Stimulated activated naive CD4-positive, alpha-beta T cell treated with Interleukin-2 at 50 U/mL for 16 hours (primary cell): ENCODE results near the gene STOM.

ENCODE experiments used
- DNase-seq: peaks from one replicate; lab custom pipeline; 2025; lab: John Stamatoyannopoulos, UW

The STOM gene

DNA sequence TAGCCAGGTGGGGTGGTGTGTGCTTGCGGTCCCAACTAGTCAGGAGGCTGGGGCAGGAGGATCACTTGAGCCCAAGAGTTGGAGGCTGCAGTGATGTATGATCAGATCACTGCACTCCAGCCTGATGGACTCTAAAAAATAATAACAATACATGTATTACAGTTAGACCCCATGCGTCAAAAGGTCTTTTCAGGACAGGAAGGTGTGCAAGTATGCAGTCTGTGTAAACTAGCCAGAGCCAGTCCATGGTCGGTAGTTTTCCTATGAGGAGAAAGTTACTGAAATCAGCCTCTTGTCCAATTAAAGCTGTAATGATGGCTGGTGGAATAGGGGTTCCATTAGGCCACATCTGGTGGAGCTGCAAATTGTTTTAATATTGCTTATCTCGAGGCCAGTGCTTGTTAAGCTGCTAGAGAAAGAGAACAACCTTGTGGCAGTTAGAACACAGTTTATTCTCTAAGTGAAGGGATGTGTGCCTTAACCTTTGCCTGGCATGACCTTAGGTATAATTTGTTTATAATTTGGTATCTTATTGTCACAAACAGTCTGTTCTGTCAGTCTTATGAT lies 1.5 kb upstream of the STOM start:
- no peak for DNase-seq

DNA sequence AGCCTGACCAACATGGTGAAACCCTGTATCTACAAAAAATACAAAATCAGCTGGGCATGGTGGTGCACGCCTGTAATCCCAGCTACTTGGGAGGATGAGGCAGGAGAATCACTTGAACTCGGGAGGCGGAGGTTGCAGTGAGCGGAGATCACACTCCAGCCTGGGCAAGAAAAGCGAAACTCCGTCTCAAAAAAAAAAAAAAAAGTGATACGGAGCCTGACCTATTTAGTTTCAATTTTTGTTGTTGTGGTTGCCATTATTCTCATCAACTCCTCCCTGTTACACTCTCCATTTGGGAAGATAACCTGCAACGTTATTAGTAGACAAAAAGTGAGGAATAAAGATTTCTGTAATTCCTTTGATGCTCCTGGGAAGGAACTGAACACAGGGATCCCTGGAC lies 1.3 kb downstream of the STOM start:
- no peak for DNase-seq

DNA sequence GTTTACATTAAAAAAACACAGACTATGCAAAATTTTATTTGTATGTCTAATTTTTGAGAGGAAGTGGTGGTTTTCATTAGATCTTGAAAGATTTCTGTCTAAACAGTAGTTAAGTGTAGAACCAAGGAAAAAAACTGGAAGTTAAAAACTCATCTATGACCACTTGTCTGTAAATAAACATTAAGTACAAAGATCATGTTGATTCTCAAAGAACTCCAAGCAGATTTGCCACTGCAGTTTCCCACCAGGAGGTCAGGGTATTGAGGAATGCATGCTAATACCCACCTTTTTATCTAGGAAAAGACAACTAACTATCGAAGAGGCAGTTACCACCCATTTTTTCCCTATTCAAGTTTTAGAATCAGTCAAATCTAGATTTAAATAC lies 1.9 kb downstream of the STOM start:
- DNase-seq = no peak

DNA sequence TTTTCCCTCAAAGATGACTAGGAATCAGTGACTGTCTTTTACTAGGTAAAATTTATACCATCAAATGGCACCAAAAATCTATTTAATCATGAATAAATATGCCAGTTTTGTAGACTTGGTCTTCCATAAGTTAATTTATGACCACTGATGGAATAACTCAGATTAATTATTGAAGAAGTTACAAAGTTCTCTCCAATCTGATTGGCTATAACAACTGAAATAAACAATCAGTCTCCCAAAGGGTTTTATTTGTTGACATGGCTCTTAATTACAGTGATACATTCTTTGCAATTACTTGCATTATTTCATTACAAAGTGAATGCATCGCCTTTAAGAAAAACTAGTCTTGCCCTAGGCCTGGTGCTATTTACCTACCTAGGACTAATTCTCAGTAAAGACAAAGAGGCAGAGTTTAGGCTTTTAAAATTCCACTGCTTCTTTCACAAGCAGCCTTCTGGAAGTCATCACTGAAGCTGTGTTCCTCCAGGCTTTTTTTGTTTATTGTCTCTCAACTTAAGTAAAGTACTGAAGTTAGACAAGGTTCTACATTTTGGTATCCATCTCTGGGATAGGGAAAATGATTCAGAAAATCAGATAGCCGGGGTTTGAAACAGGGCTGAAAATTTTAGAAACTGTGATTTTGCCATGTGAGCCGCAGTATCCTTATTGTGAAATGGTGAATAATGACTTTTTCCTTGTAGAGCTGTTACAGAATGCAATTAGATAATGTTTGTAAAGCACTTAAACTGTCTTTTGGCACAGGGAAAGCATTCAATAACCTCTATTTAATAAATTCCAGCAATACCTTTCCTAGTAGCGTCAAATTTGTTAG lies 2.5 kb downstream of the STOM start:
- no peak for DNase-seq

DNA sequence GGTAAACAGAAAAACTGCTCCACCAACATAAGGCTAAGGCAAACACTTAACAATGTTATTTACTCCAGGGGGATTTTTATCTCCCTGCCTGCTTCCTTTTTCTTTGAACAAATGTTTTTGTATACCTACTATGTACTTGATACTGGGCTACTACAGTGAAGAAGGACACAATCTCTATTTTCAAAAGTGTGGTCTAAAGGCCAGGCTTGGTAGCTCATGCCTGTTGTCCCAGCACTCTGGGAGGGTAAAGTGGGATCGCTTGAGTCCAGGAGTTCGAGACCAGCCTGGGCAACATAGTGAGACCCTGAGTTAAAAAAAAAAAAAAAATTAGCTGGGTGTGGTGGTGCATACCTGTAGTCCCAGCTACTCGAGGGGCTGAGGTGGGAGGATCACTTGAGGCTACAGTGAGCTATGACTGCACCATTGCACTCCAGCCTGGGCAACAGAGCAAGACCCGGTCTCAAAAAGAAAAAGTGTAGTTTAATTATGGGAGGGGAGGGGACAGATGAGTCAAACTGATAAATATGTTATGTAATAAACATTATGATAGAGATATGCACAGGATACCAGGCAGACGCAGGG lies 3.3 kb downstream of the STOM start:
- DNase-seq = no peak

DNA sequence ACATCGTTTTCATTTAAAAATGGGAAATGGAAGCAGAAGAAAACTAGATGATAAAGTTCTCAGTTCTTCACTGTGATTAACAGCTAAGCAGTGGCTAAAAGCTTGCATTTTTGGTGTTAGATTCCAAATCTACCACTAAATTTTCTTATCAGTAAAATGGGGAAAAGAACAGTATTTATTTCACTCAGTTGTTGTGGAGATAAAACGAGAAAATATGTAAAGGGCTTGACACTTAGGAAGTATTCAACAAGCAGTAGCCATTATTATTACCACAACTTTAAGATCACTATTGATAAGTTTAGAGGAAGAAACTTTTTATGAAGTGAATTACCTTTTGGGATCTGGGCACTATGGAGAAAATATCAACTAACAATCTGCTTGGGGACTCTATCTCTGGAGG lies 4.5 kb downstream of the STOM start:
- no peak for DNase-seq

DNA sequence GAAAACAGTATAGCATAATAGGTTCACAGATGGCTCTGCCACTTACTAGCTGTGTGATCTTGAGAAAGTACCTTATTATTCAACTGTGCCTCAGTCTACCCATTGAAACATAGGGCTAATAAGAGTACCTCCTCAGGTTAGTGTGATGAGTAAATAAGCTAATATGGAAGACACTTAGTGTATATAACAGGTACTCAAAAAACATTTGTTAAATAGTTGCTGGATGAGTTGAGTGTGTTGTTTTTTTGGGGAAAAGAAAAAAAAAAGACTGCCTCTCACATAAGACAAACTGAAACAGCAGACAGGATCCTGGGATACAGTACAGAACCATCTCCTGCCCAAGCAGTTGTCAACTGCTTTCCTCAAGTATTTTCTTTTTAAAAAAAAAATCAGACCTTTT lies 5.2 kb downstream of the STOM start:
- no peak for DNase-seq

DNA sequence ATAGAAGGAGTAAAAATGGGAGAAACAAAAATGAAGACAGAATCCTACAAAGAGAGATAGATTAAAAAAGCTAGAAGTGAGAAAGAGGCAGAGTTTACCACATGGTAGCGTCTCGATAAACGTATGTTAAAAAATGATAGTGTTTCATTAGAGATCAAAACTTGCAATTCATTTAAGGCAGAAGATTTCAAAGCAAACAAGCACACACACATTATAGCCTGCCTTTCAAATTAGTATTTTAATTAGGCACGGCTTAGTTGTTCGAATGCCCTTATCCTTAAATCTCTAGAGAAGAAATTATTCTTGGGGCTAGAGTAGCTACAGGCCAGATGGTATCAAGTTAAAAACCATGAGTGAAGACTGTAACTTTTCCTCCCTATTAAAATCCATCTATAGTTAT lies 6.0 kb downstream of the STOM start:
- no peak for DNase-seq

DNA sequence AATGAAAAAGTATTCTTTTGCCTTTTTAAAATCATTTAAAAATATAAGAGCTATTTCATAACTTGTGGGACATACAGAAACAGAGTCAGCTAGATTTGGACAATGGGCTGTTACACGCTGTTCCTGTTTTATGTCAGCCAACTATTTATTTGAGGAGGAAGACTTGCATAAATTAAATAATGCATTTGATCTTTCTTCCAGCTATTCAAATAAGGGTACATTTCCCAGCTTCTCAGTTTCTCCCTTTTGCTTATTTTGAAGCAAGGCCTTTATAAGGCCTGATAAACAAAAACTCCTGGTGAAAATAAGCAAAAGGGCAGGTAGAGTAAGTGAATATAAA lies 6.5 kb downstream of the STOM start:
- no peak for DNase-seq

DNA sequence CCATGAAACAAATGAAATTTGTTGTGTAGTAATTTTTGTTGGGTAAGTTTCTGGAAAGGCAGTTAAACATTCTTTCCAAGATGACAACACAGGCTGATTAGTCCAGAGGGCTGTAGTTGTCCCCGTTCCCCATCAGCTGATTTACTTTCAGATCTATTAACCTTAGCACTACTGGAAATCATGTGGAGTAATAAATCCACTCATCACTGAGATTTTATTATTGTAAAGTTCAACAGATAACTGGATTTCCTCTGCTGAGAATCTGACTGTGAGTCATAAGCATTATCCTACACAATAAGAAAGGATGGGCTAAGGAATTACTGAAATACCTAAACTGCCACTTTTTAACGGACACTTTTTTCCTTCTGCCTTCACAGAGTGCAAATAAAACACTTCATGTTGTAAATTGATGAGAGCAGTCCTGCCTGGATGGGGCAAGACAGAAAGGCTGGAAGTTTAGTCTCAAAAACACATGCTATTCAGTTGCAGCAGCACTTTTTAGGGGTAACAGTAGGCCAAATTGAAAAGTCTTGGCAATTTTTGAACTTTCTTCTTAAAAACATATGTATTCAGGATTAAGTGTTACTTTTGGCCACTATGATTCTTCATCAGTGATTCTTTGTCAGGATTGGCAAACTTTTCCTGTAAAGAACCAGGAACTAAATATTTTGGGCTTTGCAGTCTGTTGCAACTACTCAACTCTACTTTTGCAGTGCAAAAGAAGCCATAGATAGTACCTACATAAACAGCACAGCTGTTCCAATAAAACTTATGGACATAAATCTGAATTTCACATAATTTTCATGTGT lies 7.0 kb downstream of the STOM start:
- DNase-seq = no peak

DNA sequence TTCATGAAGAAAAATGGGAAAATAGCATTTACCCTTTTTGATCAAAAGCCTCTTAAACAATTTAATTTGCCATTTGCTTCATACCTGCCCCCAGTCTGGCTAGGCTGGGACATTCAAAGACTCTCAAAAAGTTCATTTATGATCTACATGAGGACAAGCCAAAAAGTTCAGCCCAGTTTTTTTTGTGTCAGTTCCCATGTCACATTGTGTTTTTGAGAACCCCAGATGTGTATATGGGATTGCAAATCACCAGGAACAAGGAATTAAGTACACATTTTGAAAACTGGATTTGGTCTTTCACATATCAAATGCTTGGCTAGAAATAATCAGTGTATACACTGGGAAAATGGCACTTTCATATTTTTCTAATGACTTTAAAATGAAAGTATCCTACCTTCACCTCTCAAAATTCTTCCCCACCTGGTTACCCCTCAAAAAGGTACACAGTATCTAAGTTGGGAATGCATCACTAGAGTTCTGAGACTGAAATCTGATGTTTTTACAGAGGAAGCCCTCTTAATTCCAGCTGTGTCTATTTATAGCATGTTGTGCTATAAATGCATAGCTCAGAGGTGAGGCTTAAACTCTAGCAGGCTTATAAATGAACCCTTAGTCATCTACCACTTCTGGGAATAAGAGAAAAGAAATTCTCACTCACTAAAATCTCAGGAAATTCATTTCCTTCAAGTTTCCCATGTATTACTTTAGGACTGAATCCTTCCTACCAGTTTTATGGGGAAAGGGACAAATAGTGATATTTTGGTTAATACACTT lies 9.3 kb downstream of the STOM start:
- DNase-seq = no peak

DNA sequence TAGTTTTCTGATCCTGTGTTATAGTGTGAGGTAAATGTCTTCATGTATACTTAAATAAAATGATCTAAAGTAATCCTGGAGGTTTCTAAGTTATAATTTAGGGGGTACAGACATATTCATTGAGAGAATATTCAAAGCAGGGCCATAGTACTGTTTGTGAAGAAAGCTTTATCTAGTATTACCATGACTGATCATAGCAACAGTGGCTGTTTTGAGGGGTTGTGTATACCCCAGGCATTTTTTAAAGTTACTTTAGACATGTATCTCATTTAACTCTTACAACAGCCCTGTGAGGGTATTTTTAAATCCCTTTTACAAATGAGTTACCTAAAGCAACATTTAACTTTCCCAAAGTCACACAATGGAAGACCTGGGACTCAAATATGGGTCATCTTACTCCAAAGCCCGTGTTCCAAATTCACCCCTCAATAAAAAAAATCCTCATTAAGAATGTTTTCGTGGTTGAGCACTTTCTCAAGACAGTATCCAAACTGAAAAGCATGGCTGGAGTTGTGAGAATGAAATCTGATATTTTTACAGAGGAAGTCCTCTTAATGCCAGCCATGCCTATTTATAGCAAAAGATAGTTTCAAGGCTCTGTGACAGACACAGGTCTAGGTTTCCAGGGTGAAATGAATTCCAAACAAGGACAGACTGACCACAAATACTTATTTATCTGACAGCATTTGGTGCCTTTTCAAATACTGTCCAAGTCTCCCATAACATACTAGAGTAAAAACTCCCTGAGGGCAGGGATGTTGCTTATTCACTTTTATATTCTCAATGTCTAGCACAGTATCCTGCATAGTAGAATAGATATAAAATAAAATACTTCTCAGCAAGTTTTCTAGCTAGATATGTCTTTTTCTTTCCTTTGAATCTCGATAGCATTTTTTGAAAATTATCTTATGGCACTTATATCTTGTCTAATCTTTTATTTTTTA lies 10.4 kb downstream of the STOM start:
- no peak for DNase-seq

DNA sequence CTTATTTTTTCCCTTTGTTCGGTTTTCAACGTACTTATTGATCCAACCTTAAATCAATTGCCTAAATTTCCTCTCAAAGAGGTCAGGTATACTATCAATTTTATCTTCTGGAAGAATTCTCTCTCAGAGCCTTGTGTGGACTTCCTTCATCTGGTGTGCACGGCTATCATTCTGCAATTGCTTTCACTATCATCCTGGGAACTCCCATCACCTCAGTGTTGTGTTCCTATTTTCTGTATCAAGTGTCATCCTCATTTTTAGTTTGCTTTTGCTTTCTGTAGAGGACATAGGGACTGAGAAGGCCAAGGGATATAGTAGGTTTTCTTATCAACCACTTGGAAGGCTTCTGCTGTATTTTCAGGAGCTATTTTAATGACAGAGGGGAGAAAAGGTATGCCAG lies 11.3 kb downstream of the STOM start:
- no peak for DNase-seq

DNA sequence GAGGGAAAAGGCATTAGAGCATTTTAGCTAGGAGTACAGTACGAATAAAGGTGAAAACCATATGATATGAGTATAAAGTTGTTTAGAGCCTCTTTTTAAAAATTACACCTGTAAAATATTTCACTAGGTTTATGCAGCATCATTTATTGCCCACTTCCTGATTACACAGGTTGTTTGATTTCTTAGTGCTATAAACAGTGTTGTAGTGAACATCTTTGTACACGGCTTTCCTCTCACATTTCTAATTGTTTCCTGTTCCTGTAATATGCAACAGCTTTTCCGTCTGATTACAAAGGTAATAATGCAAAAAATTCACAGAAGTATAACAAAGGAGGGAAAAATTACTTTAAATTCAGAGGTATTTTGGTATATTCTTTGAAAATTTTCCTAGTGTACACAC lies 13.0 kb downstream of the STOM start:
- DNase-seq = no peak

DNA sequence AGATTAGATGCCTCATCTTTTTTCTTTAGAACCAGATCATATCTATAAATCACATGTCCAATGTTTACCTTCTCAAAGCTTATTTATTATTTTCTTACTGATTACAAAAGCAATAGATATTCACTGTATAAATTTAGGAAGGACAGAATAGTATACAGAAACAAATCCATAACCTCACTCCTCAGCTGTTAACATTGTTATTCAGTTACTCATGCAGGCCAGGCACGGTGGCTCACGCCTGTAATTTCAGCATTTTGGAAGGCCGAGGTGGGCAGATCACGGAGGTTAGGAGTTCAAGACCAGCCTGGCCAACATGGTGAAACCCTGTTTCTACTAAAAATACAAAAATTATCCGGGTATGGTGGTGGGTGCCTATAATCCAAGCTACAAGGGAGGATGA lies 15.3 kb downstream of the STOM start:
- DNase-seq = no peak

DNA sequence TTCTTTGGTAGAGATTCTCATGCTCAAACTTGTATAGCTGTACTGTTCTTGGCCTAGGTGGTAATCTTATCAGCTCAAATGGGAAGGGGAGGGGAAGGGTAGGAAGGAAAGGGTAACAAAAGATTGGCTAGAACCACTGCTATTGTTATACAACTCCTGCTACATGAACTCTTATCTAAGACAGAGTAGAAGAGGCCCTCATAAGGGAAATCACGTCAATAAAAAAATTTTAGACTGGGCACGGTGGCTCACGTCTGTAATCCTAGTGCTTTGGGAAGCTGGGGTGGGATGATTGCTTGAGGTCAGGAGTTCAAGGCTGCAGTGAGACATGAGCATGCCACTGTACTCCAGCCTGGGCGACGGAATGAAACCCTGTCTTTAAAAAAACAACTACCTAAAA lies 15.9 kb downstream of the STOM start:
- DNase-seq = no peak

DNA sequence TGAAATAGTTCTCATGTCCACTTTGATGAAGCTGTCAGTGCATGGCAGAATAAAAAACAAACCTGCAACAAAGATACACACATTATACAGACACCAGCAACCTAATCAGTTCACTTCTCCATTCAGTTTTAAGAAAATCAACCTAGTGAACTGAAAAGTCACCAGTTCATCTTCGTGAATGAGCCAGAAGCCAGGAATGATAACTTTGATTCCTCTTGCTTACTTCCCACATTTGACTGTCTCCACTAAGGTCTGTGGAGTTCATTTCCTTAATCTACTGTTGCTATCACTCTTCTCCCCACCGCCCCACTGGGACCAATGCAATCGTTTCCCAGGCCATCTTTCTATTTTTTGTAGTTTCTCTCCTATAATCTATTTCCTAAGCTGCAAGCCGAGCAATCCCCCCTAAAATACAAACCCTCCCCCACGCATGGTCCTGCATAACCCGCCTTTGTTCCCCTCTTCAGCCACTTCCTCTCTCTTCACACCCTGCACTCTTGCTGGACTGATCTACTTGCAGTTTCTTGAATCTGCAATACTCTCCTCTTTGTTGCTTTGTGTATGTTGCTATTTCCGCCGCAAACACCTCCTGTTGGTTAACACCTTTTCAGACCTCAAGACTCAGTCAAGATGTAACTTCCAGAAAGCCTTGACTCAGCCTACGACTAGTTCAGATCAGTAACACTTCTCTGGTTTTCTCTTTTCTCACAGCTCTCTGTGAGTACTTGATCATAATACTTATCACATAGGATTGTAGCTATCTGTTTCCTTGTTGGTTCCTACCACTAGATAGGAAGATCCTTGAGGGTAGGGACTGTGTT lies 16.6 kb downstream of the STOM start:
- DNase-seq = peak; percentile 32

DNA sequence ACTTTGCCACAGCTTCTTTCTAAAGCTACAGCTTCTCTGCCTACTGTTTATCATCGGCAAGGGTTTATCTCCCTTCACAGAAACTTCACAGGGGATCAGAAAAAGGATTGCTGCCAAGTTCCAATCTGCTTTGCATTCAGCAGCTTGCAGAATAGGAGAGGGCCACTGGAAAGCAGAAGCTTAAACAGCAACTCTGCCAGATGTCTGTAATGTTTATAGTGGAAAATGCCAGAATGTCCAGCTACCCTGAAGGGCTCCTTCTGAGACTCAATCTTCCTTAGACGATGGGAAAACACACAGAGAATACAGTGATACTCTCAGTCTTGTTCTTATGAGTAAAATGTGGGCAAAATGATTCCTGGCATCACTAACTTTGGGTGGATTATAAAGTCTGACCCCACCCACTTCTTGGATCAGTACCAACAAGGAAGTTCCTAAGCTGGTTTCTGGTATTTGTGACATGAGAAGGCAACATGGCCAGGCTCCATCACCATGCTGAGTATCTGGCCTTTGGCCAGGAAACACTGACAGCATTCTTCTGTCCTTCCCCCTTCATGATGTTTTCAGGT lies 19.0 kb downstream of the STOM start:
- DNase-seq = no peak

DNA sequence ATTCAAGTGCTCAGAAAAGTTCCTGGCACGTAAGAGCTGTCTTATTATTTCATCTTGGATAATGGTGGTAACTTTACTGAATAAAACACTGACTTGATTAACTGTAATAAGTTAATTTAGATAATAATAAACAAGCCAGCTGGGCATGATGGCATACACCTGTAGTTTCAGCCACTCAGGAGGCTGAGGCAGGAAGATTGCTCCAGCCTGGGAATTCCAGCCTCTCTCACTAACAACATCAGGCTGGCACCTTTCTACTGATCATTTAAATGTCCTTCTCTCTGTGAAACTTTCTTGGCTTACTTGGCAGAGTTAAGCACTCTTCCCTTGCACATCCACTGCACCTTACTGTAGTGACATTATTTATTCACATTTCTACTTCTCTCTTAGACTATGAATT lies 20.0 kb downstream of the STOM start:
- DNase-seq = no peak

DNA sequence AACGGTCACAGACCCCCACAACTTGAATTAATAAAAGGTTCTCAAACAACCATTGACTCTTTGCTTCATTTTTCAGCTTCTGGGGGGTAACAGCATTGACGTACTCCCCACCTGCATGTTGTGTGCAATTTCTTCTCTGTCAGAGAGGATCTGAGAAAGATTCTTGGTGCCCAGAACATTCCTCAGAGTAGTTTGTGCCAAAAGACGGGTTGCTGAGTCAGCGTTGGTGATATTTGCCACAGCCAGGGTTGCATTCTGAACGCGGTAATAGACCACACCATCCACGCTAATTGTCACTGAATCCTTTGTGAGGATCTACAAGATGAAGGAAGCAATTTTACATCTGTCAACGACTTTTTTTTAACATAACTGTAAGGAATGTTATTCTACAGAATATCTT lies 21.0 kb downstream of the STOM start:
- DNase-seq = no peak
